Measurements from ENCODE around the gene SELENOF.

GRCh38 chr1:86861424-86861823 lies 52.5 kb downstream of the SELENOF start:
- no peak for TF ChIP-seq POLR2A (IDR thresholded peaks at IDR 0.05; ENCODE audit: low read depth, low read length)
- TF ChIP-seq POLR2AphosphoS5 (IDR thresholded peaks at IDR 0.05; ENCODE audit: low read depth, low read length), result no peak
- TF ChIP-seq TAF1 (IDR thresholded peaks at IDR 0.05; ENCODE audit: borderline replicate concordance, low read depth, low read length), result no peak

Data from GM12892 (cell line).